ENCODE results near the gene EHD3.

Gene EHD3

DNA sequence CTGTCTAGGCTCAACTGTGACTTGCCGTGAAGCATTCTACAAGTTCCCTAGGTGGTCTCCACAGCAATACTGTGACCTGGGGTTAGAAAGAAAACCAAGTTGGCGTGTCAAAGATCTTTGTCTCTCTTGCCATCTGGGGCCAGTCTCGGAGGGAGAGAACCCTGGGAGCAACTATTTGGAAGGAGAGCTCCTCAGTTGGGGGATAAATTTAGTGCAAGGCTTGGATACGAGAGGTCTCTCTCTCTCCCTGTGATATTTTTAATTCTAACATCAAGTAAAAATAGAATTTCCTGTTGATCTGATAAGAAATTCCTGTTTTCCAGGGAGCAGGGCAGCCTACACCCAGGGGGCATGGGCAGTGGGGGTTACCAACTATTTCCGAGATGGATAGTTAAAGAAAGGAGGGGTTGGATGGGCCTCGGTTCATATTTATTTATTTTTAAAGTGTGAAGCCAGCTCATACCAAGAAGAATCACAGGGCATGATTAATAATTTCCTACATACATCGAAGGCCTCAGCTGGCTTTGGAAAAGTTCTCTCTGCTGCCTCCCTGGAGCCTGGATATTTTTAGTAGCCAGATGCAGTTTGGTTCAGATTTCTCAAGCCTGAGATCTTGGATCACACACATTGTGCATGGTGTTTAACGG lies 62.8 kb downstream of the EHD3 start:
- no peak for DNase-seq

DNA sequence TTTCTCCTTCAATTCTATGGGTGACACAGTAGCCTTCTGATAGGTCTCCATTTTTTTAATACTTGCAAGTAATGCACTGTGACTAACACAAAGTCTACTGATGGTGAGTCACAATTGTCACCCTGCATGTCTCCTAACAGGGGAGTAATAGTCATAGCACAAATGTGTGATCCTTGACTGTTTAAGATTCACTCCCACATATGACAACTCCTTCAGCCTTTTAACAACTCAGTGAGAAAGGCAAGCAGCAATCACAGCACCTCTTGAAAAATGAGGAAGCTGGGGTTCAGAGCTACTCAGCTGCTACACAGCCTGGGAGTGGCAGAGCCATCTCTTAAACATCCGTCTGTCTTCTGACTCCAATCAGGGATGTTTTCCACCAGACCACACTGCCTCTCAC lies 63.8 kb downstream of the EHD3 start:
- DNase-seq = no peak

DNA sequence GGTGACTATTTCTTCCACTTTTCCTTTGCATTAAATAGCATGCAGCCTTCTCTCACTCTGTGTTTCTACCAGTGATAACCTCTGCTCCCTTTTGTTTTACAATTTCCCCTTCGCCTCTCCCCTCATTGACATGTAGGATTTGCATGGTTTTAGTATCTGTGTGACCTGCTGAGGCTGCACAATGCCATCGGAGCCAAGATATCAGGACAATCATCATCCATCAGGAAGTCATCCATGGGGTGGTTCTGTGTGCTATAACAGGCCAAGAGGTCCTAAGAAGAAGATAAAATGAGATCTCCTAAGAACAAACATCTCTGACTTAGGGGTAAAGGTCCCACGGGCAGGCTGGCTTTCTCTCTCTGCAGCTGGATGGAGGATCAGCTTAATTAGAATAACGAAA lies 65.6 kb downstream of the EHD3 start:
- DNase-seq = no peak

DNA sequence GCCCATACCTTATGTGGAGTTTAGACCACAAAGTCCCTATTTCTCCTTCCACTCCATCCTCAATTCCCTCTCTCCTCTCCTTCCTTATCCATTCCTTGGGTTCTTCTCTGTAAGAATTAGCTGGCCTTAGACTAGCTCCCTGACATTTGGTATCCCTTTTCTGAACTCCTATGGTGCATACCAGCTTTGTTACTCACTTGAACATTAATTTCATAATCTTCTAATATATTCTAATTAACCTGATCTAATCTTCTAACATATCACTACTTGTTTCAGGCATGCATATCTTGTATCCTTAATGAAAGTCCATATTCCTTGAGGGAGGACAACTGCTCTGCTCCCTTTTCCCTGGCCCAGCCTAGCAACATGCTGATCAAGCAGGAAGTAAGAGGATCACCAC lies 66.4 kb downstream of the EHD3 start:
- DNase-seq = no peak

- DNase-seq = no peak
These were observed 69.1 kb downstream of the EHD3 start for GRCh38 chr2:31302940-31303563.

DNA sequence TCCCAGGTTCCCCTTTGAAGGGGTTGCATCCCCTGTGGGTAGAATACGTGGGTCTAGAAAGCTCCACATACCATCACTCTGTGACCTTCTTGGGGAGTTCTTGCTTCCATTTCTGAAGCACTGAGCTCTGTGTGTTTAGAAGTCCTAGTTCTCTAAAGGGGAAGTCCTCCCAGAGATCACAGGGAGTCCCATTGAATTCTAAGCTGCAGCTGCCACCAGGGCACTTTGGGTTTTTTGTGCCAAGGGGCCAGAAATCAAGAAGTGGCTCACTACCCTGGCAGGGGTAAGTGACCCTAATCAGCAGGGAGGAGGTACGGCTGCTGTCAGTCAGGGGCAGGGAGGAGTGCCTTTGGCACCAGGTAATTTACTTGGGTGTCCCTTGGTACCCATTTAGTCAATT lies 70.9 kb downstream of the EHD3 start:
- DNase-seq = no peak

DNA sequence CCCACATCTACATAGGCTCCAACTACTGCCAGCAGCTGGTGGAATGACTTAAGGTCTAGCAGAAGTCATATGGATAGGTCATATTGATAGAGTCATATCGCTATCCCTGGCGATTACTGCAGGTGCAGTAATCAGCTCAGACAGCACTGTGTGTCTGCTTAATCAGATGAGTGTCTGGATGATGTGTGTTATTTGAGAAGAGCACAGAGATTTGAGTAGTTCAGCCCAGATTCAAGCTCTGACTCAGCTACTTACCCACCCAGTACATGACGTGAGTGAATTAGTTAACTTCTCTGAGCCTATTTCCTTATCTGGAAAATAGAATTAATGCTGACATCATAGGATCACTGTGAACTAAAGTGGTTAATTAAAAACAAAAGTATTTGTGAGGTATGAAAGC lies 78.9 kb downstream of the EHD3 start:
- no peak for DNase-seq

- DNase-seq = no peak
These were observed 80.8 kb downstream of the EHD3 start for GRCh38 chr2:31314761-31315160.

DNA sequence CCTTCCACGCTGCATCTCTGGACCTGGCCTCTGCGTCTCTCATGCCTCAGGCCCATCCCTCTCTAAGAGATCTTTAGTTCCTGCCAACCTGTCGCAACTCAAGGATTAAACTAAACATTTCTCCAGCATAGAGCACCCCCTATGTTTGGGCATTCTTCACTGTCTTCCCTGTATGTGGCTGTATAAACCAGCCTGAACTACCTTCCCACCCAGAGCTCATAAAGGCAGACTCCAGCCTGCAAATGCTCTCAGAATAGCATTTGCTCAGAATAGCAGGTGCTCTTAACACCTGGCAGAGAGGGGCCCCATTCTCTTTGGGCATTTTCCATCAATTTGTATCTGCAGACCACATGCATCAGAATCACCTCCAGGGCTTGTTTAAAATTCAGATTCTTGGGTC lies 83.4 kb downstream of the EHD3 start:
- DNase-seq = no peak

GRCh38 chr2:31318361-31319336 lies 84.7 kb downstream of the EHD3 start:
- DNase-seq = no peak

All from NCI-H2029 (cell line).